ENCODE results near the gene CHPF.

Gene CHPF

GRCh38 chr2:219567131-219567530 is 23.5 kb upstream of the CHPF start:
- DNase-seq (ENCODE audit: low spot score), result no peak

GRCh38 chr2:219566640-219567039 is 23.0 kb upstream of the CHPF start:
- no peak for DNase-seq (ENCODE audit: low spot score)

GRCh38 chr2:219565130-219566080 is 21.8 kb upstream of the CHPF start:
- DNase-seq (ENCODE audit: low spot score), result no peak

- DNase-seq (ENCODE audit: low spot score), result no peak
Measured at GRCh38 chr2:219563271-219563928, 19.8 kb upstream of the CHPF start.

- no peak for DNase-seq (ENCODE audit: low spot score)
Measured at GRCh38 chr2:219562049-219563020, 18.7 kb upstream of the CHPF start.

- DNase-seq (ENCODE audit: low spot score), result no peak
Measured at GRCh38 chr2:219561179-219562048, 17.8 kb upstream of the CHPF start.

- DNase-seq (ENCODE audit: low spot score), result no peak
Measured at GRCh38 chr2:219560893-219561178, 17.2 kb upstream of the CHPF start.

GRCh38 chr2:219560037-219560892 is 16.7 kb upstream of the CHPF start:
- peak; percentile 8 for DNase-seq (ENCODE audit: low spot score)

- DNase-seq (ENCODE audit: low spot score), result no peak
Measured at GRCh38 chr2:219559156-219559915, 15.7 kb upstream of the CHPF start.

GRCh38 chr2:219557791-219558785 is 14.5 kb upstream of the CHPF start:
- DNase-seq (ENCODE audit: low spot score), result no peak

GRCh38 chr2:219557320-219557719 is 13.7 kb upstream of the CHPF start:
- no peak for DNase-seq (ENCODE audit: low spot score)

- DNase-seq (ENCODE audit: low spot score), result no peak
Measured at GRCh38 chr2:219556413-219556812, 12.8 kb upstream of the CHPF start.

GRCh38 chr2:219555956-219556355 is 12.3 kb upstream of the CHPF start:
- no peak for DNase-seq (ENCODE audit: low spot score)

GRCh38 chr2:219554350-219554749 is 10.7 kb upstream of the CHPF start:
- DNase-seq (ENCODE audit: low spot score), result no peak

GRCh38 chr2:219553463-219553963 is 9.9 kb upstream of the CHPF start:
- no peak for DNase-seq (ENCODE audit: low spot score)

- no peak for DNase-seq (ENCODE audit: low spot score)
Measured at GRCh38 chr2:219553168-219553417, 9.5 kb upstream of the CHPF start.

- DNase-seq (ENCODE audit: low spot score), result peak; percentile 64
Measured at GRCh38 chr2:219552382-219553167, 9.0 kb upstream of the CHPF start.
